ENCODE results near the gene PRMT9.
A peak's percentile ranks its signal among the peaks of the same experiment; 100 is the strongest.

Gene PRMT9

DNA sequence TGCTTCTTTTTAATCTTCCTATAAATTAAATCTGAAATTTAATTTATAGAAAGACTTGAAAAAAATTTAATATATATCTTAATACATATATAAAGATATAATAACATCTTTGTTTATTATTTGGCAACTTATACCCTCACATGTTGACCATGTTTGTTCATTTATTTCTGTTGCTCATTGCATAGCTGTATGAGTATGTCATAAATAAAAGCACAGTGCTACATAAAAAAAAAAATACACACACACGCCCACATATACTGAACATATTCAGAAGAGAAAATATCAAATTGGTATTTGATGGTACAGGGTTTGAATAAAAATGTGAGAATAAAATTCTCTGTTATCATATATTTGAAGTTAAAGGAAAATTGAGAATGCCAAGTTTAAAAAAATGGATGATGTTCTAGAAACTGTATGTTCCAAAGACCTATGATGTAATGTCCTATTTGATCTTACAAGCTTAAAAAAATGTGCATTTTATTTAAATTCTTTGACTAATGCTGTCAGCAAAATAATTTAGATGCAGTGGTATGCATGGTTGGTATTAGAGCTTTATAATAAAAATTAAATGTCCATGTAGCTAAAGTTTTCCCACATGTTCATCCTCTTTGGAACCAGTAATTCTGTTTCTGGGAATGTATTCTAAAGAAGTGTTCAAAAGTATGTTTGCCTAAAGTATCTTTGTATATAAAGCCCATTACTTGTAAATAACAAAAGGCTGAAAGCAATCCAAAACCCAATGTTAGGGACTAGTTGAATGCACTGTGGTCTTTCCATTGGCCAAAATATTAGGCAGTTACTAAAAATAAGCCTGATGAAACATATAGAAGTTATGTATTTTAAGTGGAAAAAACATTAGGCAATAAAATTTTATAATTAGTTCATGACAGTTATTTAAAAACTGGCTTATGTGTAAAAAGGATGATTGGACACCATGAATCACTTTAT, 53.9 kb downstream of the PRMT9 start:
- intact Hi-C loops (cut with DNase I) = no loop called here

DNA sequence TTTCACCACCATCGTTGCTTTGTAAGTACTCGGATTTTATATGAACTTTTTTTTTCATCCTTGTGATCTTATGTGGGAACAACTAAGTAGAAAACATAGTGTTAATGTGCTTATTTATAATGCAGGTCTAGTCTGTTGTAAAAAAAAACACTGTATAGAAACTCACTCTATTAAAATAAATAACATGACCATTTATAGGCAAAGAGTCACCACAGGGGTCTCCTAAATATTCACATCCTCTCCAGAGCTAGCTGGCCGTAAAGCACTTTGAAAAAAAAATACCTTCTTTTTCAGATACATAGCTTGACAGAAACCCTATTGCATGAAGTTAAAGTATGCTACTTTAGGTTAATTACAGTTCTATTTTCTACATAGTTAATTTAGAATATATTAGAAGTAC, 55.5 kb downstream of the PRMT9 start:
- DNase-seq = no peak
- intact Hi-C loops (cut with DNase I) = no loop called here

More for the DNA sequence above, 53.9 kb downstream of the PRMT9 start:
- no peak for DNase-seq

DNA sequence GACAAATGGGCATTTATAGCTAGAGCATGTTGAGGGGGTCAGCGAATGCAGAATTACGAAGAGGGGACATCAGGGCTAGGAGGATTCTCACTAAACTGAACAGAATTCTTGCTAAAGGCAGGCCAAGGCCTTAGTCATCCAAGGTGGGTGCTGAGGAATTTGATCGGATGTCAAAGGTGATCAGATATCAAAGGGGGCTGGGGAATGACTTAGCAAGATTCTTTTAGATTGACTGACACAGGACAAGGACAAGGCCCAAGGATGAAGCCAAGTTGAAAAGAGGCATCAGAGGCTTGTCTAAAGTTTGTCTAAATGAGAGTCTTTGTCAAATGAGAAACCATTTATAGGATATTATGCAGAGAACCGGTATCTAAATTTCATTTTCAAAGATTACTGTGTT, 57.1 kb downstream of the PRMT9 start:
- DNase-seq = no peak
- intact Hi-C loops (cut with DNase I) = no loop called here

DNA sequence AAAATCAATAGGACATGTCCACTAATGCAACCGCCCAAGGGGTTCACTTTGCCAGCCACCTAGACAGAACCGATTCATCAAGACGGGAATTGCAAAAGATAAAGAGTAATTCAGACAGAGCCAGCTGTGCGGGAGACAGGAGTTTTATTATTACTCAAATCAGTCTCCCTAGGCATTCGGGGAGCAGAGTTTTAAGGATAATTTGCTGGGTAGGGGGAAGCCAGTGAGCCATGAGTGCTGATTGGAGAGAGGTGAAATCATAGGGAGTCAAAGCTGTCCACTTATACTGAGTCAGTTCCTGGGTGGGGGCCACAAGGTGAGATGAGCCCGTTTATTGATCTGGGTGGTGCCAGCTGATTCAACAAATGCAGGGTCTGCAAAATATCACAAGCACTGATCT, 58.2 kb downstream of the PRMT9 start:
- intact Hi-C loops (cut with DNase I) = no loop called here

DNA sequence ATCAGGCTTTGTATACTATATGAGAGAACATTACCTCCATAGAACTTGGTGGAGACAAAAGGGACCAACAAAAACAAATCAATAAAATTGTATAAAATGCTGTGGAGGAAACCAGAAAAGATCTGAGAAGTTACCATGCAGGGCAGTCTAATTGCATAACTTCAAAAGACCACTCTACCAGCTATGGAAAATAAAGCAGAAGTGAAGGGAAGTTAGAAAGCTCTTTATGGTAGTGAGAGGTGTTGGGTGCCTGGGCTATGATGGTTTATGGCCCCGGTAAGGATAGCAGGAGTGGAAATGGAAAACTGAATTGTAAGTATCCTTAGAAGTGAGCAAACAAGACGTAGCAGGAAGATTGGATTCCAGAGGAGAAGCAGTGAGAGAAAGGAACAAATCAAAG, 63.6 kb downstream of the PRMT9 start:
- intact Hi-C loops (cut with DNase I) = no loop called here
- no peak for DNase-seq

More for the DNA sequence above, 58.2 kb downstream of the PRMT9 start:
- DNase-seq = no peak

DNA sequence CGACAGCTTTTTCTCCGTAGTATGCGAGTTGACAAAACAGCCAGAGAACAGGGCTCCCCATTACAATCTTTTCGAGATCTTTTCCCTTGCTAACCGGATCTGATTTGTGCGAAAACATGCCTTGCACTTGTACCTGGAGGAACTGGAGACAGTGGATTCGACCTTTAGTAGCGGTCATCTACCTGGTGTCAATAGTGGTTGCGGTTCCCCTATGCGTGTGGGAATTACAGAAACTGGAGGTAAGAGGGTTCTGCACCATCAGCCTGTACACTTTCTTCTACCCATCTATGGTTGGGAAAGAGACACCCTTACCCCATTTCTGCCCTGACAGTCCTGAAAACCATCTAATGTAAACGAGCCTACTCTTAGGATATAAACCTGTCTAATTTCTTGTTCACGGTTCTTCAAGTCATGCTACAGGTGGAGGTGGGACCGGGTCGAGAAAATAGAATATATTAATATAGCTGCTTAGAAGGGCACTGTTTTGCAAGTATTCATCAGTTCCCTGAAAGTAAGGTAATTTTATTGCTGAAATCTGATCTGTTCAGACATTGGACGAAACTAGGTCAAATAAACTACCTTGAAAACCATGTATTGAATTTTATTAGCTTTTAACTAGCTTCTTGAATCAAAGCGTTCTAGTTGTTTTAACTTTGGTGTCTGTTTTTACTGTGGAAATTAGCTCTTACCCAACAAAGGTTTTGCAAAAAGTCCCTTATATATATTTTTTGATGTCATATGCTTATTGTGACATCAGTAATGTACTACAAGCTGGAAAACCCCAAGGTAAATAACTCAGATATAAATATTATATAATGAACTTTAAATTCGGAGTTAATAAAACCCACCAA, 65.9 kb downstream of the PRMT9 start:
- intact Hi-C loops (cut with DNase I) = loop anchor here (10.0 kb wide), 1 partner anchor 247 kb away; no protein-coding TSS in a partner anchor
- no peak for DNase-seq

DNA sequence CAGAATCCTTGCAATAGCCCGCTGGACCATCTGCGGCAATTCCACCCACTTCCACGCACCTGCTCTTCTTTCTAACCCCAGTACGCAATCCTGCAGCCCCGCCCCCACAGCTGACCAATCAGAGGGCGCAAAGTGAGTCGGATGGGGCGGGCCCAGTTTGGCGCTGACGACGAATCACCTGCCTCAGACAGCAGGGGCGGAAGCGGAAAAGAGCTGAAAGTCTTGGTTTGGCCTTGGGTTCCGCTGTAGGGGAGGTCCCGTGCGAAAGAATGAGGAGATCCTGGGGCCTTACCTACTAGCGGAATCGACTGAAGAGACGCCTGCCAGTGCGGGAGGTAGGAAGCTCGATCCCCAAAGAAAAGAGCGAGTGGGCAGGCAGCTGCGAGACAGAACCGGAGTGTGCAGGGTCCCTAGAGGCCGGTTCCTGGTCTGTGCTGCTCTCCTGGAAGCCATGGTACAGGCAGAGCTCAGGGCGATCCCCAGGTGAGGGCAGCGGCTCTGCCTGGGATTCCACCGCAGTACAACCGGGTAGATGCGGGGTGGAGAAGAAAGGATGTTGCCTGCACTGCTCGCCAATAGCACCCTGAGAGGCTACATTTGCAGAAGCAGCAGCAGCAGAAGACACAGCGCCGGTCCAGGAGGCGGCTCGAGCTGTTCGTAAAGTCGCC, 66.7 kb downstream of the PRMT9 start, which contains the start of gene TMEM184C:
TMEM184C (plus strand) TSS at position 225 of the 668 bp plus-strand sequence. CDS start 560 bp downstream, outside the sequence.
- intact Hi-C loops (cut with DNase I) = loop anchor here (10.0 kb wide), 1 partner anchor 247 kb away; no protein-coding TSS in a partner anchor
- DNase-seq = peak; percentile 97 to 99 (median 99)

DNA sequence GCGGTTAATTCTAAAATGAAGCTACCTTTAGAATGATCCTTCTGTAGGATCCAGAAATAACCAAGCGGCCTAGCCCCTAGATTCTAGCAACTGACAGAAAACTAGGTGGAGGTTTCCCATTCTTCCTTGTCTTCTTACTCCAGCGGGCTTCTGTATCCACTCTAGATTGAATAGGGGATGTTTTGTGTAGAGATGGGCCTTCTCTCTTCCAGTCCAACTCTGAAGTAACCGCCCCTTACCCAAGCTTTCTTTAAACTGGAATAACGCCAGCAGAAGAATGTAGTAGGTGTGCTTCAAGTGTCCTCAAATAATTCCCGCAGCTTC, 67.2 kb downstream of the PRMT9 start:
- no peak for DNase-seq
- intact Hi-C loops (cut with DNase I) = loop anchor here (10.0 kb wide), 1 partner anchor 248 kb away; no protein-coding TSS in a partner anchor

DNA sequence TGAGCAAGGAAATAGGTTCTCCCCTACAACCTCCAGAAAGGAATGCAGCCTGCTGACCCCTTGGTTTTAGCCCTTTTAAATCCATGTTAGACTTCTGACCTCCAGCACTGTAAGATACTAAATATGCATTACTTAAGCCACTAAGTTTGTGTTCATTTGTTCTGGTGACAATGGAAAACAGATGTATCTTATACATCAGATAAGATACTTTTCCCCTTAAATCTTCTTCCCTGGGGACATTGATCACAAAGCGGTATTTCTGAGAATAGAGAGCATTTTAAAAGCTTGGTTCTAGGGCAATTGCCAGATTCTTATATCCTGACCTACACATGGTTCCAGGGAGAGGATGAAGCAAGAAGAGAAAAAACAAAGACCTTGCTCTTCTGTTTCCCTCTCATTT, 73.3 kb downstream of the PRMT9 start:
- intact Hi-C loops (cut with DNase I) = loop anchor here (10.0 kb wide), 1 partner anchor 254 kb away; no protein-coding TSS in a partner anchor
- DNase-seq = no peak

DNA sequence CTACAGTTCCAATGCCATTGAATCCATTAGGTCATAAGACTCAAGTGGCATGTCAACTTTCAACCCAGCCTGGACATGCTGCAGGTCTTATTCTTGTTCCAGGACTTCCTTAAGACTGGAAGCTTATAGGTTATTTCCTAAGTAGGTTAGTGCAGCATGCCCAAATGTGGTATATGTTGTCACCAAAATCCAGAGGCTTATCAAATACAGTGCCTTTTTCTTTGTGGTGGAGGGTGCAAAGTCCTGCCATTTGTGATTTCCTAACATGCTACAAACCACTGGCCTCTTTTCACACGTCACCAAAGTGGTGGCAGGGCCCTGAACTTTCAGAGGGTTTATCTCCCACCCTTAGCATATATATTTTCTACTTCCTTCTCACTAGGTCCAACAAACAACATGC, 76.5 kb downstream of the PRMT9 start:
- intact Hi-C loops (cut with DNase I) = no loop called here

DNA sequence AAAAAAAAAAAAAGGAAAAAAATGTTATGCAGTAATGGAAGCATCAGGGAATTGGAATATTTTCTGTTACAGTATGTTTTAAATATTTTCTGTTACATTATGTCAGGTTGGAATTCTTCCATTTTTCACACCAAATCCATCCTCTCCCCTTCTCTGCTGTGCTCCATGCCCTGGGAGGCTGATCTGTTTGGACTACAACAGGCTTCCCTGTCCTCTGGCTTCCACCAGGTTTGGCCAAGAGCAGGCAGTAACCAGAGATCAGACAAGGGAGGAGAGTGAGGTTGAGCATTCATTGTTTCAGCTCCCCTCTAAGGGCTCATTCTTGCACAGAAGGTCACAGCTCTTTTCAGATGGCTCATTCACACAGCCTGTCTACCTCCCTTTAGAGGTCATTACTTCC, 78.5 kb downstream of the PRMT9 start:
- no peak for DNase-seq
- intact Hi-C loops (cut with DNase I) = no loop called here

More for the DNA sequence above, 76.5 kb downstream of the PRMT9 start:
- no peak for DNase-seq

DNA sequence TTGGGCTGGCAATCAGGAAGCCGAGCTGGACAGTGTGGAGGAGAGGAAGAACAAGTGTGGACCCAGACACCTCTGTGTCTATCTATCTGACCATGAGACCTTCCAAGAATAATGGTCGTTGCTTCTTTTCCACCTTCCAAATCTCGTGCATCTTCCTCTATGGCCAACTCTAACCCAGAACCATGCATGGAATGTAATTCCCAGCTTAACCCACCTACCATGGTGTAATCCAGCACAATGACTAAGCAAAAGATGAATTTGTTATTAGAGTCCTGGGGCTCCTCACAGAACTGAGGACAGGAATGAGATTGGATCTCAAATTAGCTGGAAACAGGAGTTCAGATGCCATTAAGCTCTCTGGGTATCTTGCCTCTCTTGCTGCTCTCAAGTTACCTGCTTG, 84.2 kb downstream of the PRMT9 start:
- intact Hi-C loops (cut with DNase I) = no loop called here
- no peak for DNase-seq

DNA sequence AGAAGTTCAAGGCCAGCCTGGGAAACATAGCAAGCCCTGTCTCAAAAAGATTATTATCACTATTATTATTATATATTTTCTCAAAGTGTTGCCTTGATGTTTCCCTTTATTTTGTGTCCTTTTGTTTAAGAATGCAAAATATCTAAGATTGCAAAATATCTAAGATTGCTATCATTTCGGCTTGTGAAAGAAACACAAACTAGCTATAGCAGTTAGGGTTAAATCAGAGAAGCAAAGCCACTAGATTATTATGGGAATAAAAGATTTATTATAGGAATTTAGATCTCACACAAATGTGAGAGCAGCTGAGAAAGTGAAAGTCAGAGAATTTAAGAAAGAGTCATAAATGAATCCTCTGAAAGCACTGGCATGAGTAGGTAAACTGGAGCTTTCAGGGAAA, 84.8 kb downstream of the PRMT9 start:
- DNase-seq = no peak
- intact Hi-C loops (cut with DNase I) = no loop called here

DNA sequence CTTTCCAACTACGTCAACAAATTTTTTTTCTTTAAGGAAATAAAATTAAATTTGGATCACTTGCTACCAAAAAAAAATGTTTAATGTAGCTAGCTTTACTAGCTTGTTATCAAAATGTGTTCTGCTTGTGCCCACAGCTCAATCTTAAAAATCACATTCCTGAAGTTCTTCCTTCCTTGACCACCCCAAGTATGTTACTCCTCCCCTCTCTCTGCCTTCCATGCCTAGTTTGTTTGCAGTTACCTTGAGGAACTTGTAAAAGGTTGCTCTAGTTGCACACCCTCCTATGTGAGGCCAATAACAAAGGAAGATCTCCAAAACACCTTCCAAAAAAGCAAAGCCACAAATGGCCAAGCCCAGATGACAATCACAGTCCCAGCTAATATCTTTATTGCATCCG, 86.4 kb downstream of the PRMT9 start:
- no peak for DNase-seq
- intact Hi-C loops (cut with DNase I) = no loop called here

DNA sequence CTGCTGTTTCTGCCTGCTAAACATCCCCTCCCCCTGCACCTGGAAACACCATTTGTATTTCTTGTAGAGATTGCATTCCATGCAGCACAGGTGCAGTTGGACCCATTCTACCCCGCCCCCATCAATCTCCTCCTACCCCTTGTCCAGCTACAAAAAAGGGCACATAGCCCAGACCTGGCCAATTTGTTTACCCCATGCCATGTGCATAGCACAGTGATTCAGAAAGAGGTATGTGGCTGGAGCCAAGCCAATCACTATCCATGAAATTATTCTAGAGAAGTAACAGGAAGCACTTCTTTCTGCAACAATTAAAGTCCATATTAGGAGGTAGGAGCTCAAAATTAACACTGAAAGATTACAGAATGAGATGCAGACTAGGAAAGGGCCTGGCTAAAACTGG, 87.0 kb downstream of the PRMT9 start:
- intact Hi-C loops (cut with DNase I) = no loop called here
- no peak for DNase-seq

DNA sequence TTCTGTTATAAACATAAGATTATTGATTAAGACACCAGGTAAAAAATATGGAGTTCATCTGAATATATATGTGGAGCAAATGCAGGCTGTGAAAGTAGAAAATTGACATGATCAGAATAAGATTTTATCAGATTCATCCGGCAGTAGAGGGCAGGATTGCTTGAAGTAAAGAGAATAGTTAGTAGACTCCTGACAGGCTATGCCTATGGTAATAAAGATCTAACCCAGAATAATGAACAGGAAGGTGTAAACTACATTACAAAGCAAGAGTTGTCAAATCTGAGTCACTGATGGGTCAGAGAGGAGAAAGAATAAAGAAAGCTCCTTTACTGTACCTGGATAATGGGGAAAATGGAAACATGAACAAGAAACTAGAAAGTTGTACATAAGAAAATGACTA, 87.6 kb downstream of the PRMT9 start:
- intact Hi-C loops (cut with DNase I) = no loop called here
- peak in 1 of 42 donors; percentile 30 for DNase-seq

DNA sequence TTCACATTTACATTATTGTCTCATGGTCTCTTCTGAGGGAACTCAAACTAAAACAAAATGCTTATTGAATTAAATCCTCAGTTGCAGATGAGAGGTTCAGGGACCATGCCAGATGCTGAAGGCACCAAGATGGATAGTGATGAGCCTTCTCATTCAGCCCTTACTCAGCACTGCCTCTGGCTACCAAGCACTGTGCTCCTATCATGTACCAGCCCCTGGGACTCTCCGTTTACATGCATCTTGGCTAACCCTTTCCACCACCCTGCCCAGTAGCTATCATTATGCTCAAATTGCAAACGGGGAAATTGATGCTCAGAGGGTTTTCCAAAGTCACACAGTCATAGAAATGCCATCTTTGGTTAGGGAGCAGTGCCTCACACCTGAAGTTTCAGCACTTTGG, 89.4 kb downstream of the PRMT9 start:
- no peak for DNase-seq
- intact Hi-C loops (cut with DNase I) = no loop called here

DNA sequence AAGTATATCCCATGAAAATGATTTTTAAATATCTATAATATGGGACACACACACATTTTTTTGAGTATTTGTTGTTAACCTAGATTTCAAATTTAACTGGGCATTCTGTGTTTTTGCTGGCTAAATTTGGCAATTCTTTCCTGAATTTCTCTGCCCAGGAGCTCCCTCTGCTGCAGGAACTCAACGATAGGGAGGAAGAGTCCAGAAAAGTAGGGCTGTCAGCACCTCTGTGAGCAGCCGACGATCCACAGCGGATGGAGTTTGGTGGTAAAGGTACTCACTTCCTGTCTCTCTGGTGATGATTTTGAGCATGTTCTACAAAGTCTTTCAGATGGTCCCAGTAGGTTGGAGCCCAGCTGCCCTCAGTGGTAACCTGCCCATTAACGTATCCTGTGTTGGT, 89.9 kb downstream of the PRMT9 start:
- intact Hi-C loops (cut with DNase I) = no loop called here
- DNase-seq = no peak

DNA sequence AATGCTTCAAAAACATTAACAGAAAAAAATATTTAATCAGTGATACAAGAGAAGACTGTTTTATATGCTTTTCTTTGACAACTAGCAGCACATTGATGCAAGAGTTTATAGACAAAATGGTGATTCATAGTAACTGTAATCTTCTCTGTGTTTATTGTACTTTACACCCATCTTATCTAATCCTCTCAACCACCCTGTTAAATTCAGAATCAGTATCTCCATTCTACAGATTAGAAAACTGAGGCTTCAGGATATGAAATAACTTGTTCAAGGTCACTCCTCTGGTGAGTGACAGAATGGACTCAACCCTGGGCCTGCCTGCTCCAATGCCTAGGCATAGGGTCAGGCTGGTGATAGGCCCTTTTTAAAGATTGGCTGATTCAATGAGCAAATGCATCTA, 92.9 kb downstream of the PRMT9 start:
- no peak for DNase-seq
- intact Hi-C loops (cut with DNase I) = no loop called here
